GM21423 (cell line): Measurements from ENCODE around the gene SPHK2.
"Not testable (repeated sequence)": the region's sequence is repeated elsewhere in the genome, so short reads cannot be mapped to it uniquely, and the experiment has no call there.

Experiments used
- ATAC-seq: cut with Tn5 transposase; IDR thresholded peaks from one replicate; pipeline ENCODE4 v1.9.1; 2021; ENCODE audit warnings: mild to moderate bottlenecking, moderate library complexity; ENCODE audit not compliant: unreplicated experiment

SPHK2 gene, protein sequence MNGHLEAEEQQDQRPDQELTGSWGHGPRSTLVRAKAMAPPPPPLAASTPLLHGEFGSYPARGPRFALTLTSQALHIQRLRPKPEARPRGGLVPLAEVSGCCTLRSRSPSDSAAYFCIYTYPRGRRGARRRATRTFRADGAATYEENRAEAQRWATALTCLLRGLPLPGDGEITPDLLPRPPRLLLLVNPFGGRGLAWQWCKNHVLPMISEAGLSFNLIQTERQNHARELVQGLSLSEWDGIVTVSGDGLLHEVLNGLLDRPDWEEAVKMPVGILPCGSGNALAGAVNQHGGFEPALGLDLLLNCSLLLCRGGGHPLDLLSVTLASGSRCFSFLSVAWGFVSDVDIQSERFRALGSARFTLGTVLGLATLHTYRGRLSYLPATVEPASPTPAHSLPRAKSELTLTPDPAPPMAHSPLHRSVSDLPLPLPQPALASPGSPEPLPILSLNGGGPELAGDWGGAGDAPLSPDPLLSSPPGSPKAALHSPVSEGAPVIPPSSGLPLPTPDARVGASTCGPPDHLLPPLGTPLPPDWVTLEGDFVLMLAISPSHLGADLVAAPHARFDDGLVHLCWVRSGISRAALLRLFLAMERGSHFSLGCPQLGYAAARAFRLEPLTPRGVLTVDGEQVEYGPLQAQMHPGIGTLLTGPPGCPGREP

DNA sequence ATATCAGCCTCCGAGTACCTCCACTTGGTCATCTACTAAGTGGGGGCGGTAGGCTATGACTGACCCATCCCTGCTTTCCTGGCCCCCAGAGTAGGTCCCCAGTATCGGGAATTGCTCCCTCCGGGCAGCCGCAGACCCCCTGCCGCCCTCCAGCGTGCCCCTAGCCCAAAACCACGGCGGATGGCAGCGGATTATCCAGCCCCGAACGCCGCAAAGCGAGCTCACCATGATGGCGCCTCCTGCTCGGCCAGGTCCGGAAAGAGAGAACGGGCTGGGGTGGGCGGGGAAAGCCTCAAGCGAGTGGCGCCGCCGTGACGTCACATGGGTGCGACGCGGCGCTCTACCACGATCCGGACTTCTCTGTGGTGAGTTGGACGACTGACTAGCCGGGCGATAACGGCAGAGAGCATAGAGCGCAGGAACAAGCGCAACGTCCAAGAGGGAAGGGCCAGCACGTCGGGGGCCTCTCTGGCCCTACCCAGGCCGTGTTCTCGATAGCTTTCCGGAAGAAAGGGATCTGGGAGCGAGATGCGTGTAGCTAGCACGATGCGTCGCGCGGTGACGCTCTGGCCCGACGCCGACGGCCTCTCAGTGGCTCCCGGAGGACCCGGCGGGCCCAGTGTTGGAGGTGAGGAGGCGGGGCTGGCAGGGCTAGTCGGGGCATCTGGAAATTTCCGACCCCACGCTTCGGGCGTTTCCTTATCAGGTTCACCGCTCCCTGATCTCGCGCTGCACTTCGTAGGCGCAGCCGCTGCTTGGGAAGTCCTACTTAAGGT, at the start of gene SPHK2, which contains the start of gene RPL18:
TSS of gene SPHK2 (plus strand) at position 591 of the 776 bp plus-strand sequence. CDS start 1,009 bp downstream, outside the sequence.
TSS of gene RPL18 (minus strand) at position 263 of the 776 bp plus-strand sequence. CDS start at position 228, 35 bp downstream.
- peak; percentile 82 for ATAC-seq

DNA sequence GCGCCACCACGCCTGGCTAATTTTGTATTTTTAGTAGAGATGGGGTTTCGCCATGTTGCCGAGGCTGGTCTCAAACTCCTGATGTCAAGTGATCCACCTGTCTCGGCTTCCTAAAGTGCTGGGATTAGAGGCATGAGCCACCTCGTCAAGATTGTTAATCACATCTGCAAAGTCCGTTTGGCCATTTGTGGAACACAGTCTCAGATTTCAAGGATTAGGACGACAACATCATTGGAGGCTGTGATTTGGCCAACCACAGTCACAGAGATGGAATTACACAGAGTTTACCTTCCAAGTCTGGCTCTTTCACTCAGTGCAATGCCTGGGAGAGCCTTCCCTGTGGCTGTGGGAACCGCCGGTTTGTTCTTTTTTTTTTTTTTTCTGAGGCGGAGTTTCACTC, 49.5 kb upstream of the SPHK2 start:
- ATAC-seq = no peak

DNA sequence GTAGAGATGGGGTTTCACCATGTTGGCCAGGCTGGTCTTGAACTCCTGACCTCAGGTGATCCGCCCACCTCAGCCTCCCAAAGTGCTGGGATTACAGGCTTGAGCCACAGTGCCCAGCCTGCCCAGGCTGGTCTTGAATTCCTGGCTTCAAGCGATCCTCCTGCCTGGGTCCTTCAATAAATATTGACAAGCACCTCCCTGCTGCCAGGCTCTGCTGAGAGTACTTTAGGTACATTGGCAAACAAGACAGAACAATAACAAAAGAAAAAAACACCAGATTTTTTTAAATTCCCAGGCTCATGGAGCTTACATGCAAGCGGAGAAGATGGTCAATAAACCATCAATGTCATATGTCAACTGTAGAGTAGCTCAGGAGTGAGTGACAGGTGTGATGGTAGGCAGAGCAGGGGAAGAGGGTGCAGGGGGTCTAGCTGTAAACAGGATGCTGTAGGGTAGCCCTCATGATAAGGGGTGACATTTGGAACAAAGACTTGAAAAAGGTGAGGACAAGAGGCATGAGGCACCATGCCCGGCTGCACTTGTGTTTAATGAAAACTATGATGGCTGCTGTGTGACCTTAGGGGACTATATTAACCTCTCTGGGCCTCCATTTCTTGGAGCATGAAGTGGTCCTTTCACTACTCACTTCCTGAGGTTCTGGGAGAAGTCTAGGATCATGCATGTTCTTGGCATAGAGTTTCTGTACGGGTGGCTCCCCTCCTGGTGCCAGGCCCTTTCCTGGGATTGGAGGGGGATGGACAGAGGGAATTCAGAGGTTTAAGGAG, 47.7 kb upstream of the SPHK2 start:
- ATAC-seq = no peak

DNA sequence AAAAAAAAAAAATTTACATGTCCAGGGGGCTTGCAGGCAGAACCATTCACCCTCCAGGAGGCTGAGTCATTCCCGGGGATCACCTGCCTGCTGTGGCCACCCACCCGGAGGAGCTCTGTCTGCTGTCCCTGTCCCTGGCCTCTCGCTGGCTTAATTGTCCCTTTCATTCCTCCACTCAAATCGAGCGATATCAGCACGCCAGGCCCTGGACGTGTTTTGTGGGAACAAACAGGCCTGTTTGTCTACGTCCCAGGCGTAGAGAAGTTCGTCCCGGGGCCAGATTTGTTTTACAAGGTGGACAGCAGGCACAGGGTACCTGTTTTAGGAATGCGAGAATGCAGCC, 46.2 kb upstream of the SPHK2 start:
- ATAC-seq = no peak

DNA sequence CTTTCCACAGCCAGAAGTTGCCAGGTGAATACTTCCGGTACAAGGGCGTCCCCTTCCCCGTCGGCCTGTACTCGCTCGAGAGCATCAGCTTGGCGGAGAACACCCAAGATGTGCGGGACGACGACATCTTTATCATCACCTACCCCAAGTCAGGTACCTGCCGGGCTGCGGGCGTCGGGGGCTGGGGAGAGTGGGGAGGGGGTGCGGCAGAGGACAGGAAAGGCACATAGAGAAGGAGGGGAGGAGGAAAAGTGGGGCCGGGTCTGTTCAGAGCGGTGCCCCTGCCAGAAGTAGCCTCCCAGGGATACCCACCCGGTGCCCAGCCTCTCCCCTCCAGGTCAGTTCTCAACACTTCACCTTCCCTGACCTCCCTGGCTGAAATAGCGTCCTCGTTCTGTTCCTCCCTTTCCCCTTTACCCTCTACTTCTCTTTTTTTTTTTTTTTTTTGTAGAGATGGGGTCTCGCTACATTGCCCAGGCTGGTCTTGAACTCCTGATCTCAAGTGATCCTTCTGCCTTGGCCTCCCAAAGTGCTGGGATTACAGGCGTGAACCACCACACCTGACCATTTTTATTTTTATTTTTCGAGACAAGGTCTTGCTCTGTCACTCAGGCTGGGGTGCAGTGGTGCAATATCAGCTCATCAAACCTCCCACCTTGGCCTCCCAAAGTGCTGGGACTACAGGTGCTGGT, 43.2 kb upstream of the SPHK2 start:
- ATAC-seq = no peak

DNA sequence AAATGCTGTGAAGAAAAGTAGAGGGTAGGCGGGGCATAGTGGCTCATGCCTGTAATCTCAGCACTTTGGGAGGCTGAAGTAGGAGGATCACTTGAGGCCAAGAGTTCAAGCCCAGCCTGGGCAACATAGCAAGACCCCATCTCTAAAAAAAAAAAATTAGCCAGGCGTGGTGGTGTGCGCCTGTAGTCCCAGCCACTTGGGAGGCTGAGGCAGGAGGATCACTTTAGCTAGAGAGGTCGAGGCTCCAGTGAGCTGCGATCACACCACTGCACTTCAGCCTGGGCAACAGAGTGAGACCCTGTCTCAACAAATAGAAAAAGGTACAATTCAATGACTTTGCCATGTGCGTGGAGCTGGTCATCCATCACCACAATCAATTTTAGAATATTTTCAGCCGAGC, 41.4 kb upstream of the SPHK2 start:
- not testable (repeated sequence) for ATAC-seq

DNA sequence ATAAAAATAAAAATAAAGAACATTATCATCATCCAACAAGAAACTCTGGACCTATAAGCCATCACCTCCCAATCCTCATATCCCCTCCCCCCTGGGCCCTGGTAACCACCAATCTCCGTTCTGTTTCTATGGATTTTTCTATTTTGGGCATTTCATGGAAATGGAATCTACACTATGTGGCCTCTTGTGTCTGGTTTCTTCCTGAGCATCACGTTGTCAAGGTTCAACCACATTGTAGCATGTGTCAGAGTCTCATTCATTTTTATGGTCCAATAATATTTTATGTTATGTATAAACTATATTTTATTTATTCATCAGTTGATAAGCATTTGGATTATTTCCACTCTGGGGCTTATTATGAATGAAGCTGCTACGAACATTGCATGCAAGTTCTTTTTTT, 40.4 kb upstream of the SPHK2 start:
- ATAC-seq = no peak

DNA sequence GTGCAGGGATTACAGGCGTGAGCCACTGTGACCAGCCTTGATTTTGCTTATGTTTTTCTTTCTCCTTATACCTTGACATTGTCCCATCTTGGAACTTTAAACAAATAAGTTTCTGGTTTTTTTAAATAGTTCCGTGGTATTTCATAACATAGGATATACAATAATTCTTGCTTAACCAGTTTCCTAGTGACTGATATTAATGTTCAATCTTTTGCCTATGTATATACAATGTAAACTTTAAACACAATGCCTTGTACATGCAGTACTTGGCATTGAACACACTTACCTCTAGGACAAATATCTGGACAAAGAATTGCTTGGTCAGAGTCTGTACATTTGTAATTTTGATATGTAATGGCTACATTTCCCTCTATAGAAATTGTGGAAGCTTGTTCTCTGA, 37.1 kb upstream of the SPHK2 start:
- no peak for ATAC-seq

DNA sequence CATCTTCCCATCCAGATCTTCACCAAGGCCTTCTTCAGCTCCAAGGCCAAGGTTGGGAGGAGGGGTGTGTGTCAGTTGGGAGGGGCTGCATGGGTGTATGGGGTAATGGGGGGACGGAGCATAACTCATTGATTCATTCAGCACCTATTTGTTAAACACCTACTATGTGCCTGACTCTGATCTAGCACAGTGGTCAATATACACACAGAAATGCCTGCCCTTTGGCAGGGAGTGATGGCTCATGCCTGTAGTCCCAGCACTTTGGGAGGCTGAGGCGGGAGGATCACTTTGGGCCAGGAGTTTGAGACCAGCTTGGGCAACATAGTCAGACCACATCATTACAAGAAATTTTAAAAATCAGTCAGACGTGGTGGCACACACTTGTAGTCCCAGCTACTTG, 31.9 kb upstream of the SPHK2 start:
- no peak for ATAC-seq

DNA sequence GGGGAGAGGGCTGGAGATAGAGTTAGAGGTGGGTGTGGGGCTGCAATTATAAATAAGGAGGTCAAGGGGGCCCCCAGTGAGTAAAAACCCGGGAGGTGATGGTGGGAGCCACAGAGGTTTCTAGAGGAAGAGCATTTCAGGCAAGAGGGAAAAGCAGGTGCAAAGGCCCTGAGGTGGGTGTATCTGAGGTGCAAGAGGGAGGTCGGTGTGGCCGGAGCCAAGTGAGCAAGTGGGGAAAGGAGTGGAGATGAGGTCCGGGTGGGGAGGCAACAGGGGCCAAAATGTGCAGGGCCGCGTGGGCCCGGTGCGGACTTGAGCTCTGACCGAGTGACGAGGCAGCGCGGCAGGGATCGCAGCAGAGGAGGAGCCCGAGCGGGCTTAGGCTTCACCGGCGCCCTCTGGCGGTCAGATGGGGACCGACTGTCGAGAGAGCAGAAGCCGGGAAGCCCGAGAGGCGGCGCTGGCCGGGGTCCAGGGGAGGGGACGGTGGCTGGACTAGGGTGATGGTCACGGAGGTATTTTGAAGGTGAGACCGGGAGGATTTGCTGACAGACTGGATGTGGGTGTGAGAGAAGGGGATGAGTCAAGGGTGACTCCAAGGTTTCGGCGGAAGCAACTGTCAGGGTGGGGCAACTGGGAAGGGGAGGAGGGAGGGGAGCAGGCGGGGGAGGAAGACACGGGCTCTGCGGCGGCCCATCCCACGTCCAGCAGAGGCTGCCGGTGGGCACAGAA, 30.5 kb upstream of the SPHK2 start:
- ATAC-seq = no peak

DNA sequence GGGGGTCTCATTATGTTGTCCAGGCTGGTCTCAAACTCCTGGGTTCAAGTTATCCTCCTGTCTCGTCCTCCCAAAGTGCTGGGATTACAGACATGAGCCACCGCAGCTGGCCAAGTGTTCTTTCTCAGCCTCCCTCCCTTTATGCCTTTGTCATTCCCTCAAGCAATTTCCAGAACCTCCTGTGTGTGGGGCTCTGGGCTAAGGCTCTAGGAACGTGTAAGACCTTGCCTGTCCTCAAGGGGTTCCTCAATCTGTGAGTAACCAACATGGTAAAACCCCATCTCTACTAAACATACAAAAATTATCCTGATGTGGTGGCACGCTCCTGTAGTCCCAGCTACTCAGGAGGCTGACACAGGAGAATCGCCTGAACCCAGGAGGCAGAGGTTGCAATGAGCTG, 28.3 kb upstream of the SPHK2 start:
- no peak for ATAC-seq

DNA sequence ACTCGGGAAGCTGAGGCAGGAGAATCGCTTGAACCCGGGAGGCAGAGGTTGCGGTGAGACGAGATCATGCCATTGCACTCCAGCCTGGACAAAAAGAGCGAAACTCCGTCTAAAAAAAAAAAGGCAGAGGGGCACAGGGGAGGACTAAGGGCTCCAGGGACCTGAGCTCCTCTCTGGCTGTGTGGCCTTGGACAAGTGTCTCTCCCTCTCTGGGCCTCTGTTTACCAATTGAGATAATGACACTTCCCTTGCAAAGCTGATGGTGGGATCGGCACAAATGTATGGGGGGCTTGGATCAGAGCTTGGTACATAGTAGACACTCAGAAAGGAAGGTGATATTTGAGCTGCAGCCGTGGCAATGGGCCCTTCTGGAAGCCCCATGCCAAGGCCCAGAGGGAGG, 24.1 kb upstream of the SPHK2 start:
- ATAC-seq = no peak

DNA sequence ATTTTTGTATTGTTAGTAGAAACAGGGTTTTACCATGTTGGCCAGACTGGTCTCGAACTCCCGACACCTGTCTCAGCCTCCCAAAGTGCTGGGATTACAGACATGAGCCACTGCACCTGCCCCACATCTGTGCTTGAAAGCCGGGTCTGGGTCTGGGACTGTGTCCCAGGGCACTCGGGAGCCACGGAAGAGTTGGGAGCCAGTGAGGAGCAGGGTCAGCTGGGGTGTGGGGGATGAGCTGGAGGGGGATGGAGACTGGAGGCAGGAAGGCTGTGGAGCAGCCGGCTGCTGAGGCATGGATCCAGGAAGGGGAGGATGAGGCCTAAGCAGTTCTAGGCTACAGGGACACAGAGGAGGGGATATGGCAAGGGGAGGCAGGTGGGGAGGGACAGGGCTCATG, 23.5 kb upstream of the SPHK2 start:
- ATAC-seq = no peak

DNA sequence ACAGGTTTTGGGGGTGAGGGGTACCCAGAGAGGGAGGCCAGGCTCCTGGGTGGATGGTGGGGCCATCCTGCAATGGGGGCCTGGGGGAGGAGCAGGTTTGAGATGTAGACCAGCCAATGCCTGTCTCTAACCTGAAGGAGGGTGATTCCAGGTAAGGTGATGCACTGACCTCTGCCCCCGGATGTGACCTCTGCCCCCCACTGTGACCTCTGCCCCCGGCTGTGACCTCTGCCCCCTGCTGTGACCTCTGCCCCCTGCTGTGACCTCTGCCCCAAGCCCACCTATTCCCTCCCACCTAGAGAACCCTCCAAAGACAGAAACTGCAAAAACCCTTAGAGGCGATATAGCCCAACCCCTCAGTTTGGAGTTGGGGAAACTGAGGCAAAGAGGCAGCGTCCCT, 23.1 kb upstream of the SPHK2 start:
- no peak for ATAC-seq

DNA sequence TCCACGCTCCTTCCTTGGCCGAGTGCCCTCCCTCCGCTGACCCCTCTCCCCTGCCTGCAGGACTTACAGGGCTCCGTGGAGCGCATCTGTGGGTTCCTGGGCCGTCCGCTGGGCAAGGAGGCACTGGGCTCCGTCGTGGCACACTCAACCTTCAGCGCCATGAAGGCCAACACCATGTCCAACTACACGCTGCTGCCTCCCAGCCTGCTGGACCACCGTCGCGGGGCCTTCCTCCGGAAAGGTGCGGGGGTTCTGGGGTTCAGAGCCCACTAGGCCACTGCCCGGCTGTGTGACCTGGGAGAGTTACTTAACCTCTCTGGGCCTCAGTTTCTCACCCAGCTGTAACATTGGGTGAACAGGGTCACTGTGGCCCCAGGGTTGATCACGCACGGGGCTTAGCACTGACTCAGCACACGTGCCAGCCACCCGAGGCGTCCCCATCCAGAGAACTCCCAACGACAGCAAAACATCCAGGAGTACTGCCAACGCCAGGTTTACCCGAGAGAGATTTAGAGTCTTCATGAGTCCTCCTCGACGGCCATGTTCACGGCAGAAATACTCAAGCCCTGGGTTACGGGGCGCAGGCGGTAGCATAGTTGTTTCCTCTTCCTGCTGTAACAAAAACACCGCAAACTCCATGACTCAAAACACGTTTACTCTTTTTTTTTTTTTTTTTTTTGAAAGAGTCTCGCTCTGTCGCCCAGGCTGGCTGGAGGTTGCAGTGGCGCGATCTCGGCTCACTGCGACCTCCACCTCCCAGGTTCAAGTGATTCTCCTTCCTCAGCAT, 22.4 kb upstream of the SPHK2 start:
- ATAC-seq = no peak

DNA sequence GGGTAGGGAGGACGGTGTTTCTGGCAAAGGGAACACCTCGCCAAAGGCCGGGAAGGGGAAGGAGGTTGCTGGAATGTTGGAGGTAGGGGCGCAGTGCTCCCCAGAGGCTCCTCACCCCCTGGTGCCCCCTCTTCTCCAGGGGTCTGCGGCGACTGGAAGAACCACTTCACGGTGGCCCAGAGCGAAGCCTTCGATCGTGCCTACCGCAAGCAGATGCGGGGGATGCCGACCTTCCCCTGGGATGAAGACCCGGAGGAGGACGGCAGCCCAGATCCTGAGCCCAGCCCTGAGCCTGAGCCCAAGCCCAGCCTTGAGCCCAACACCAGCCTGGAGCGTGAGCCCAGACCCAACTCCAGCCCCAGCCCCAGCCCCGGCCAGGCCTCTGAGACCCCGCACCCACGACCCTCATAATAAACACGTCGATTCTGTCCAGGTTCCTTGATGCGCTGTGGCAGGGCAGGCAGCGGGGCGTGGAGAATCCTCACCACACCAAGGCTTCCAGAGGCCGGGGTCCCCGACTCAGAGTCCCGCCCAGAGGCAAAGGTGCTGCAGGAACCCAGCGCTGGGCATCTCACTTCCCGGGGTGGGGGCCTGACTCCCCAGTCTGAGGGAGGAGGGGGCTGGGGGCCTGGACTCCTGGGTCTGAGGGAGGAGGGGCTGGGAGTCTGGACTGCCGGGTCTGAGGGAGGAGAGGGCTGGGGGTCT, 20.2 kb upstream of the SPHK2 start:
- ATAC-seq = no peak

DNA sequence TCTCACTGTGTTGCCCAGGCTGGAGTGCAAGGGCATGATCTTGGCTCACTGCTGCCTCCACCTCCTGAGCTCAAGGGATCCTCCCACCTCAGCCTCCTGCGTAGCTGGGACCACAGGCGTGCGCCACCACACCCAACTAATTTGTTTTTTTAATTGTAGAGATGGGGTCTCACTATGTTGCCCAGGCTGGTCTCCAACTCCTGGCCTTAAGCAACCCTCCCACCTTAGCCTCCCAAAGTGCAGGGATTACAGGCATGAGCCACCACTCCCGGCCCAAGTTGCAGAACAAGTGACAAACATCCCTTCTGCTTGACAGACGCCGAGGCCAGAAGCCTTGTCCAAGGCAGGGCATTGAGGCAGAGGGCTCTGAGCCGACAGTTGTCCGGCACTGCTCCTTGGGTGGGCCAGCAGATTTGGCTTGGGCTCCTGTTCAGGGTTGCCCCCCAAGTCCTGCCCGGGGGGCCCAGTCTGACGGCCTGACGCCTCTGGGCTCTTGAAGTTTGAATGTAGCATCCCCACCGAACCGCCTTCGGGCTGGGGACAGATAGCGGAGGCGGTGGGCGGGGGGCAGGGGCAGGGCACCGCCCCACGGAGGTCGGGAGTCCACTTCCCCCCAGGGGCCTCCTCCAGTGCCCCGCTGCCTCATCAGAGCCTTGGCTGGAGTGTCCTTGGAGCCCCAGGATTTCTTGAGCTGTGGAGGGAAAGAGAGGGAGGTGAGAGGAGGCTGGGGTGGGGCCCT, 18.5 kb upstream of the SPHK2 start:
- no peak for ATAC-seq

DNA sequence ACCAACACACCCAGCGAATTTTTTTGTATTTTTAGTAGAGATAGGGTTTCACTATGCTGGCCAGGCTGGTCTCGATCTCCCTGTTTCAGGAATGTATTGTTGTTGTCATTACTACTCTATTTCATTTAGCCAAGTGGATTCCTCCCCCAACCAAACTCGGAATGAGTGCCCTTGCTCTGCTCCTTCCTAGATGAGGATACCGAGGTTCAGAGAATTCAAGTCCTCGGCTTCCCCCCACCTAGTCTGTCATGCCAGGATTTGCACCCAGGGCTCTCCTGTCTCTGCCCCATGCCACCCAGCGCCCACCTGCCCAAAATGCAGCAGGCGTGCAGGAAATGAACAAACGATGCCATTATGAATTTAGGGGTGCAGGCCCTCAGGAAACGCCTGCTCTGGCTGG, 16.3 kb upstream of the SPHK2 start:
- ATAC-seq = no peak
